Activated CD4-positive, alpha-beta memory T cell treated with anti-CD3 and anti-CD28 coated beads for 36 hours (primary cell): ENCODE measurements around the gene KCNG1. TPM values are rescaled to one million over a fixed set of nuclear protein-coding genes. Genes with fewer than 3 reads are reported as not detected.

Source experiments
- CTCF ChIA-PET: fragments of 350-600 bp; sonication (Branson Sonifier 250); formaldehyde crosslinking; loops from one replicate; lab custom pipeline; 2021; ENCODE audit warnings: antibody characterized with exemption, inconsistent platforms; lab: Charles Lee
- POLR2A ChIA-PET: fragments of 350-600 bp; sonication (Branson Sonifier 250); formaldehyde crosslinking; loops from one replicate; lab custom pipeline; 2021; ENCODE audit warnings: antibody characterized with exemption; lab: Charles Lee
- DNase-seq: peaks from one replicate; pipeline ENCODE4 v3.0.0-alpha.2; 2020
- H3K27ac Mint-ChIP-seq: one replicate; pipeline ENCODE4 v1.8.0; 2021; ENCODE audit warnings: mixed read lengths
- H3K27me3 Mint-ChIP-seq: one replicate; pipeline ENCODE4 v1.8.0; 2021; ENCODE audit warnings: mixed read lengths
- H3K36me3 Mint-ChIP-seq: one replicate; pipeline ENCODE4 v1.8.0; 2021; ENCODE audit warnings: mixed read lengths
- H3K4me1 Mint-ChIP-seq: one replicate; pipeline ENCODE4 v1.8.0; 2021; ENCODE audit warnings: low read depth, mixed read lengths
- H3K4me3 Mint-ChIP-seq: one replicate; pipeline ENCODE4 v1.8.0; 2021; ENCODE audit warnings: mild to moderate bottlenecking, mixed read lengths
- H3K9me3 Mint-ChIP-seq: one replicate; pipeline ENCODE4 v1.8.0; 2021; ENCODE audit warnings: mixed read lengths
- intact Hi-C: fragments of 100-400 bp; cut with micrococcal nuclease; formaldehyde crosslinking; loops from one replicate; pipeline ENCODE4 v1.15.1; 2023
- total RNA-seq, 2 experiments: library from RNA; stranded (reverse); gene quantifications; one replicate each; pipeline ENCODE4 v1.2.3, GENCODE V29; 2021

KCNG1 gene
- total RNA-seq, 2 experiments from 2014 or later = 1.6 to 2.1 TPM

DNA sequence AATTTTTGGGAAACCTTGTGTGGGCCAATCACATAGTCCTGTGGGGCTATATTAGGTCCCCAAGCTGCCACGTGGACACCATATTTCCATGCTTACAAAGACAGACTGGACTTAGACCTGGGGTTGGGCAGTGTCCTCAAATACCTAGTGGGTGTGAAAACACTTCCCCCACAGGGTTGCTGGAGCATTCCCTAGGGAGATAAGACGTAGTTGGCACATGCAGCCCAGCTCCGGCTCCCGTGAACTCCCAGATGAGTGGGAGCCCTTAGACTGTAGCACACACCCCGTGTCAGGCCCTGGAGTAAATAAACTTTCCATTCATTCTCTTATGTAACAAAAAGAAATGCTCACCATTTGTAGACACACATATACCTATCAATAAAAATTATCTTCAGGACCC lies 14.2 kb downstream of the KCNG1 start:
- peaks cover 14% of the 10 kb centered on the region for H3K27me3 Mint-ChIP-seq
- no peaks in the 10 kb centered on the region for H3K9me3 Mint-ChIP-seq
- intact Hi-C loops = no loop called here
- H3K36me3 Mint-ChIP-seq = no peaks in the 10 kb centered on the region
- no peak for DNase-seq
- no peaks in the 10 kb centered on the region for H3K4me1 Mint-ChIP-seq
- ChIA-PET POLR2A (no interaction called here), CTCF (interaction anchor here (0.9 kb wide), 1 partner anchor 17 kb away, joined by 5 read pairs; no protein-coding TSS in a partner anchor)
- no peak overlapping the region for H3K27ac Mint-ChIP-seq
- H3K4me3 Mint-ChIP-seq = no peak overlapping the region

DNA sequence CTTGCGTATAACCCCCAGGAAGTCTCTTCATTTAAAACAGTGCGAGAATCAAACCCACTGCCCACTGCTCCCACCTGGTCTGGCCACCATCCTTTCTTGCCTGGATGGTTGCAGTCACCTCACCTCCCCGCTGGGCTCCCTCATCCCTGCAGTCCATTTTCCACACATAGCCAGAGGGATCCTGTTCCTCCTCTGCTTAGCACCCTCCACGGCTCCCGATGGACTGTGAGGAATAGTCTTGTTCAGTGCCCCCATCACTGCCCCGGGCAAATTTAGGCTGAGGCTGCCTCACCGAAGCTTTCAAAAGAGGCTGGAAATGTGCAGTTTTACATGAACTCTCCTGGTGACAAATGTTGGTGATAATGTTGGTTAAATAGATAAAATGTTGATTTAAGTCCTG lies 17.7 kb downstream of the KCNG1 start:
- no peaks in the 10 kb centered on the region for H3K36me3 Mint-ChIP-seq
- H3K27me3 Mint-ChIP-seq = peaks cover 24% of the 10 kb centered on the region
- H3K9me3 Mint-ChIP-seq = no peaks in the 10 kb centered on the region
- no peak for DNase-seq
- no peak overlapping the region for H3K4me3 Mint-ChIP-seq
- intact Hi-C loops = no loop called here
- ChIA-PET POLR2A (no interaction called here), CTCF (interaction anchor here (0.9 kb wide), 1 partner anchor 12 kb away, joined by 3 read pairs; no protein-coding TSS in a partner anchor)
- no peaks in the 10 kb centered on the region for H3K4me1 Mint-ChIP-seq
- no peak overlapping the region for H3K27ac Mint-ChIP-seq

DNA sequence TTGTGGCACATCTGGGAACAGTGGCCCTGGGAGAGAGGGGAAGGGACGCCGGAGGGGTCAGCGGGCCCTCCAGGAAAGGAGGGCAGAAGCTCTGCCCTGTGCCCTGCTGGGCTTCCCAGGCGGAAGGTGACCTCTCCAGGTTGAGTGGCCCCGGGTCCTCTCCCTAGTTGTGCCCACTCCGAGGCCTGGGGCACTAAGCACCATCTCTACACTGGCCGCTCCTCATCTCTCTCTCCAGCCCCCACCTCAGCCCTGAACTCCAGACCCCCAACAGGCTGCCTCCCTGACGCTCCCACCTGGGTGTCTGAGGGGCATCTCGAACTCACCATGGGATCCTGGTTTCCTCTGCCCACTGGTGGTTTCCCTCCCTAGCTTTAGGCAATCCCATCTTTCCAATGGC lies 18.1 kb downstream of the KCNG1 start:
- Mint-ChIP-seq H3K36me3 (no peaks in the 10 kb centered on the region), H3K27ac (no peak overlapping the region), H3K4me3 (no peak overlapping the region), H3K27me3 (peaks cover 24% of the 10 kb centered on the region), H3K9me3 (no peaks in the 10 kb centered on the region), H3K4me1 (no peaks in the 10 kb centered on the region)
- ChIA-PET POLR2A (no interaction called here), CTCF (interaction anchor here (0.9 kb wide), 1 partner anchor 11 kb away, joined by 3 read pairs; no protein-coding TSS in a partner anchor)
- DNase-seq = no peak
- intact Hi-C loops = no loop called here

- intact Hi-C loops = no loop called here
- POLR2A ChIA-PET = no interaction called here
- Mint-ChIP-seq H3K27ac (no peak overlapping the region), H3K4me1 (no peaks in the 10 kb centered on the region), H3K36me3 (no peaks in the 10 kb centered on the region), H3K4me3 (no peak overlapping the region), H3K9me3 (no peaks in the 10 kb centered on the region), H3K27me3 (peaks cover 24% of the 10 kb centered on the region)
- CTCF ChIA-PET = no interaction called here
- no peak for DNase-seq
Observed at GRCh38 chr20:51004305-51004727, 18.6 kb downstream of the KCNG1 start.

- peaks cover 25% of the 10 kb centered on the region for H3K27me3 Mint-ChIP-seq
- no peak overlapping the region for H3K27ac Mint-ChIP-seq
- H3K9me3 Mint-ChIP-seq = no peaks in the 10 kb centered on the region
- no peaks in the 10 kb centered on the region for H3K4me1 Mint-ChIP-seq
- CTCF ChIA-PET = no interaction called here
- intact Hi-C loops = no loop called here
- DNase-seq = no peak
- H3K36me3 Mint-ChIP-seq = no peaks in the 10 kb centered on the region
- POLR2A ChIA-PET = no interaction called here
- H3K4me3 Mint-ChIP-seq = no peak overlapping the region
Observed at GRCh38 chr20:51003753-51004152, 19.2 kb downstream of the KCNG1 start.

DNA sequence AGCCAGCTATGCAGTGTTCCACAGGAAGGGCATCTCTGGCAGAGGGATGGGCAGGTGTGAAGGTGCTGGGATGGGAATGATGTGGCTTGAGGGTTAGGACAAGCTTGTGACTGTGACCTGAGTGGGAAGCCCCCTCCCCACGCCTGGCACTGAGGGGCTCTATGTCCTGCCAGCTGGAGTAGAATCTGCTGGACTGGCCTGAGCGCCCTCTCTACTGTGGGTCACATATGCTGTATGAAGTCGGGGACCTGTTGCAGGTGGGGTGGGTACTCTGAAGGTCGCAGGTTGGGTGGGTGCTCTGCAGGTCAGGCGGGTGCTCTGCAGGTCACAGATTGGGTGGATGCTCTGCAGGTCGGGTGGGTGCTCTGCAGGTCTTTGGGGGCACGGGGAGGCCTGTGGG lies 20.3 kb downstream of the KCNG1 start:
- H3K4me1 Mint-ChIP-seq = no peaks in the 10 kb centered on the region
- no peak for DNase-seq
- H3K36me3 Mint-ChIP-seq = no peaks in the 10 kb centered on the region
- no peak overlapping the region for H3K27ac Mint-ChIP-seq
- intact Hi-C loops = no loop called here
- H3K27me3 Mint-ChIP-seq = peaks cover 26% of the 10 kb centered on the region
- H3K9me3 Mint-ChIP-seq = no peaks in the 10 kb centered on the region
- ChIA-PET CTCF (interaction anchor here (1.0 to 2.8 kb wide), 4 partner anchors 10 to 57 kb away, joined by 3 to 12 read pairs (median 3); no protein-coding TSS in a partner anchor), POLR2A (no interaction called here)
- H3K4me3 Mint-ChIP-seq = no peak overlapping the region

DNA sequence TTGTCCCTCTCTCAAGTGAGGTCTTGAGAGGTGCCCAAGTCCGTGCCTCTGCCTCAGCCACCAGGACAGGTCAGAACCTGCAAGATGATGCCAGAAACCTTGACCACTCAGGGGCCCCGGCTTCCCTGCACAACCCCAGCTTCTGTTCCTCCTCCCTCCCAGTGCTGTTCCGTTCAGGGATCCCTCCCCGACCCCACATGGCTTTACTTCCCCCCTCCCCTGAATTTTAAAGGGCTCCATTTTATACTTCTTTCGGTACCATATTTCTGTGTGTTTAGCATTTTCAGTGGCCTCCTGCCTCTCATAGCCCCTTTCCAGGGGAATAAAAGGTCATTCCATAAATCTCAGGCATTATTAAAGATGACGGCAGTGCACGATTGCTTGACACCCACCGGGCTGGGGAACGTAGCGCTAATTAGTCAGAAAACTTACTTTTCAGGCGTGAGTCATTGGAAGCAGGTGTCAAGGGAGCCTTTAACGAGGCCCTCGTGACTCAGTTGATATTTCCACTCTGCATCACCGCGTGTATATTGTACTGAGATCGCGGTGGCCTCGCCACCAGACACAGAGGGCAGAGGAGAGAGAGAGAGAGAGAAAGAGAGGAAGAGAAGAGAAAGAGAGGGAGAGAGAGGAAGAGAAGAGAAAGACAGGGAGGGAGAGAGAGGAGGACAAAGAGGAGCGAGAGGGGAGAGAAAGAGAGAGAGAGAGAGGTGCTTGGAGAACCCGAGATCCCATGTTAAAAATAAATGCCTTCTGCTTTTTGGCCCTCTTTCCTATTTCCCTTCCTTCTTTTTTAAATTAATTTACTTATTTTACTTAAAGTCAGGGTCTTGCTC lies 21.3 kb downstream of the KCNG1 start:
- no peak for DNase-seq
- no peaks in the 10 kb centered on the region for H3K4me1 Mint-ChIP-seq
- H3K27me3 Mint-ChIP-seq = peaks cover 26% of the 10 kb centered on the region
- H3K4me3 Mint-ChIP-seq = no peak overlapping the region
- no peaks in the 10 kb centered on the region for H3K9me3 Mint-ChIP-seq
- intact Hi-C loops = no loop called here
- no peaks in the 10 kb centered on the region for H3K36me3 Mint-ChIP-seq
- POLR2A ChIA-PET = no interaction called here
- CTCF ChIA-PET = interaction anchor here (0.9 to 2.8 kb wide), 5 partner anchors 9 to 306 kb away, joined by 3 to 12 read pairs (median 3); no protein-coding TSS in a partner anchor
- H3K27ac Mint-ChIP-seq = no peak overlapping the region

- intact Hi-C loops = no loop called here
- ChIA-PET CTCF (no interaction called here), POLR2A (no interaction called here)
- no peak overlapping the region for H3K27ac Mint-ChIP-seq
- no peaks in the 10 kb centered on the region for H3K36me3 Mint-ChIP-seq
- H3K9me3 Mint-ChIP-seq = no peaks in the 10 kb centered on the region
- no peak for DNase-seq
- no peaks in the 10 kb centered on the region for H3K4me1 Mint-ChIP-seq
- no peak overlapping the region for H3K4me3 Mint-ChIP-seq
- H3K27me3 Mint-ChIP-seq = peaks cover 24% of the 10 kb centered on the region
Observed at GRCh38 chr20:50999355-50999754, 23.6 kb downstream of the KCNG1 start.

- intact Hi-C loops = no loop called here
- Mint-ChIP-seq H3K4me1 (no peaks in the 10 kb centered on the region), H3K27me3 (peaks cover 18% of the 10 kb centered on the region), H3K27ac (no peak overlapping the region), H3K4me3 (no peak overlapping the region), H3K9me3 (no peaks in the 10 kb centered on the region), H3K36me3 (no peaks in the 10 kb centered on the region)
- CTCF ChIA-PET = interaction anchor here (0.6 to 1.7 kb wide), 4 partner anchors 9 to 310 kb away, joined by 3 to 9 read pairs (median 4); no protein-coding TSS in a partner anchor
- no peak for DNase-seq
- POLR2A ChIA-PET = no interaction called here
Observed at GRCh38 chr20:50996901-50997865, 25.7 kb downstream of the KCNG1 start.

- Mint-ChIP-seq H3K27ac (no peak overlapping the region), H3K4me3 (no peak overlapping the region), H3K4me1 (no peaks in the 10 kb centered on the region), H3K9me3 (no peaks in the 10 kb centered on the region), H3K27me3 (peaks cover 12% of the 10 kb centered on the region), H3K36me3 (no peaks in the 10 kb centered on the region)
- intact Hi-C loops = no loop called here
- no peak for DNase-seq
- CTCF ChIA-PET = interaction anchor here (0.9 to 1.7 kb wide), 3 partner anchors 8 to 312 kb away, joined by 3 to 9 read pairs (median 7); no protein-coding TSS in a partner anchor
- POLR2A ChIA-PET = no interaction called here
Observed at GRCh38 chr20:50995506-50995905, 27.4 kb downstream of the KCNG1 start.

- no peak for DNase-seq
- H3K4me3 Mint-ChIP-seq = no peak overlapping the region
- H3K27me3 Mint-ChIP-seq = peaks cover 4% of the 10 kb centered on the region
- no peaks in the 10 kb centered on the region for H3K9me3 Mint-ChIP-seq
- ChIA-PET CTCF (interaction anchor here (1.0 to 13.5 kb wide), 8 partner anchors 12 to 345 kb away, joined by 3 to 397 read pairs (median 6); no protein-coding TSS in a partner anchor), POLR2A (no interaction called here)
- H3K4me1 Mint-ChIP-seq = no peaks in the 10 kb centered on the region
- H3K27ac Mint-ChIP-seq = no peak overlapping the region
- intact Hi-C loops = loop anchor here (1.0 kb wide), 1 partner anchor 312 kb away; no protein-coding TSS in a partner anchor
- no peaks in the 10 kb centered on the region for H3K36me3 Mint-ChIP-seq
Observed at GRCh38 chr20:50993876-50994275, 29.0 kb downstream of the KCNG1 start.
